Bronchial epithelial cell (primary cell): ENCODE results near the gene PCSK9. TPM values are rescaled to one million over a fixed set of nuclear protein-coding genes. Genes with fewer than 3 reads are reported as not detected.
A peak's percentile ranks its signal among the peaks of the same experiment; 100 is the strongest.

Experiments used
- DNase-seq: peaks from one replicate; pipeline ENCODE4 v3.0.0-alpha.2; 2010; ENCODE audit warnings: low read depth
- FAIRE-seq: peaks from 2 replicates; lab custom pipeline; 2011; peaks lifted over from hg19 to GRCh38; lab: Jason Lieb, UNC
- H3K27me3 ChIP-seq: 2 replicates; pipeline ENCODE4 v1.5.1; 2011; ENCODE audit warnings: low read length; ENCODE audit not compliant: control insufficient read depth, insufficient read depth
- H3K36me3 ChIP-seq: 2 replicates; pipeline ENCODE4 v1.5.1; 2011; ENCODE audit warnings: low read length; ENCODE audit not compliant: control insufficient read depth, insufficient read depth
- H3K4me3 ChIP-seq: 2 replicates; pipeline ENCODE4 v1.5.1; 2011; ENCODE audit warnings: mild to moderate bottlenecking, low read depth, low read length, control low read depth
- total RNA-seq: library from RNA; depleted of rRNA; stranded (reverse); fragments of >200 nt; gene quantifications from 2 replicates; pipeline ENCODE4 v1.2.1, GENCODE V29; 2014
- TF ChIP-seq, protein P1 (sequence below): IDR thresholded peaks from 2 replicates; pipeline ENCODE4 v1.5.1; 2011; ENCODE audit warnings: mild to moderate bottlenecking, moderate library complexity, low read length, control low read depth, inconsistent platforms; ENCODE audit not compliant: insufficient read depth, severe bottlenecking

Gene PCSK9
- total RNA-seq, 1 donor from 2014 or later: 11.3 TPM

- no peak overlapping the region for H3K4me3 ChIP-seq
- TF ChIP-seq, protein P1, sequence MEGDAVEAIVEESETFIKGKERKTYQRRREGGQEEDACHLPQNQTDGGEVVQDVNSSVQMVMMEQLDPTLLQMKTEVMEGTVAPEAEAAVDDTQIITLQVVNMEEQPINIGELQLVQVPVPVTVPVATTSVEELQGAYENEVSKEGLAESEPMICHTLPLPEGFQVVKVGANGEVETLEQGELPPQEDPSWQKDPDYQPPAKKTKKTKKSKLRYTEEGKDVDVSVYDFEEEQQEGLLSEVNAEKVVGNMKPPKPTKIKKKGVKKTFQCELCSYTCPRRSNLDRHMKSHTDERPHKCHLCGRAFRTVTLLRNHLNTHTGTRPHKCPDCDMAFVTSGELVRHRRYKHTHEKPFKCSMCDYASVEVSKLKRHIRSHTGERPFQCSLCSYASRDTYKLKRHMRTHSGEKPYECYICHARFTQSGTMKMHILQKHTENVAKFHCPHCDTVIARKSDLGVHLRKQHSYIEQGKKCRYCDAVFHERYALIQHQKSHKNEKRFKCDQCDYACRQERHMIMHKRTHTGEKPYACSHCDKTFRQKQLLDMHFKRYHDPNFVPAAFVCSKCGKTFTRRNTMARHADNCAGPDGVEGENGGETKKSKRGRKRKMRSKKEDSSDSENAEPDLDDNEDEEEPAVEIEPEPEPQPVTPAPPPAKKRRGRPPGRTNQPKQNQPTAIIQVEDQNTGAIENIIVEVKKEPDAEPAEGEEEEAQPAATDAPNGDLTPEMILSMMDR: no peak
- DNase-seq: no peak
- no peaks in the 10 kb centered on the region for H3K36me3 ChIP-seq
- peak; percentile 99 for FAIRE-seq
- H3K27me3 ChIP-seq: peaks cover 1% of the 10 kb centered on the region
These were observed 36.7 kb upstream of the PCSK9 start for GRCh38 chr1:55002686-55003085.

DNA sequence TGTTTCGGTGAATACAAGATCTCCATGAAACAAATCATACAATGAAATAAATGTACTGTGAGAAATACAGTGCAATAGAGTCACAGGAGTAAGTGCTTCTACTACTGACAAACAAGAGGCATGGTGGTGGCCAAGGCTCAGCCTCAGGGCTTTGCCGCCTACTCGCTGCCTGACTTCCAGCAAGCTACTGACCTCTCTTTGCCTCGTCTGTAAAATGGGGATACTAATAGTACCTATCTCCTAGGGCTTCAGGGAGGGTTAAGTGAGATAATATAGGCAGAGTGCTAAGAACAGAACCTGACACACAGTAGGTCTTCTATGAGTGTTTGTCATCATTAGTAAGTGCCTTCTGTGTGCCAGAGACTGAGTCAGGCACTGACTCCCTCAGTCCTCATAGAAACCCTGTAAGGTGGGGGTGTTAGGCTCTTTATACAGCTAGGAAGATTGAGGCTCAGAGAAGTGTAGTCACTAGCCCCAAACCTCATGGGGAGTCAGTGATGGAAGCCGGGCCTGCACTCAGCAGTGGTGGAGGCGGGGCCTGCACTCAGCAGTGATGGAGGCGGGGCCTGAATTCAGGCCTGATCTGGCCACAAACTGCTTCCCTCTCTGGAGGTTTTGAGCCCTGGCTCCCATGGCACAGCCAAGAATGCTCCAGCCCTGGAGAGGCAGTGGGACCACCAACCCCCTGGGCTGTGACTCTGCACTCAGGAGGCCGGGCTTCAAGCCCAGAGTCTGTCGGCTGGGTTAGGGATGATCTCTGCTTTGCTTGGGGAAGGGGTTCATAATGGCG lies 33.8 kb upstream of the PCSK9 start:
- Histone ChIP-seq H3K27me3 (peaks cover 1% of the 10 kb centered on the region), H3K36me3 (no peaks in the 10 kb centered on the region), H3K4me3 (no peak overlapping the region)
- TF ChIP-seq, protein P1: no peak
- no peak for DNase-seq
- no peak for FAIRE-seq

DNA sequence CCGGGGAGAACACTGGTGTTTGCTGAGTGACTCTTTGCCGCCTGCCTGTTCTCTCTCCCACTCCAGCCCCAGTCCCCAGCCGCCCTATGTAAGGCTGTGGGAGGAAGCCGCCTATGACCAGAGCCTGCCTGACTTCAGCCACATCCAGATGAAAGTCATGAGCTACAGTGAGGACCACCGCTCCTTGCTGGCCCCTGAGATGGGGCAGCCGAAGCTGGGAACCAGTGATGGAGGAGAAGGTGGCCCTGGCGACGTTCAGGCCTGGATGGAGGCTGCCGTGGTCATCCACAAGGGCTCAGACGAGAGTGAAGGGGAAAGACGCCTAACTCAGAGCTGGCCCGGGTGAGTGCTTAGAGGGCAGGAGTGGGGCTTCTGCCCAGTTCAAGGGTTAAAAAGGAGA lies 32.4 kb upstream of the PCSK9 start:
- Histone ChIP-seq H3K4me3 (no peak overlapping the region), H3K27me3 (peaks cover 1% of the 10 kb centered on the region), H3K36me3 (no peaks in the 10 kb centered on the region)
- TF ChIP-seq, protein P1: no peak
- FAIRE-seq (no peak), DNase-seq (no peak)

DNA sequence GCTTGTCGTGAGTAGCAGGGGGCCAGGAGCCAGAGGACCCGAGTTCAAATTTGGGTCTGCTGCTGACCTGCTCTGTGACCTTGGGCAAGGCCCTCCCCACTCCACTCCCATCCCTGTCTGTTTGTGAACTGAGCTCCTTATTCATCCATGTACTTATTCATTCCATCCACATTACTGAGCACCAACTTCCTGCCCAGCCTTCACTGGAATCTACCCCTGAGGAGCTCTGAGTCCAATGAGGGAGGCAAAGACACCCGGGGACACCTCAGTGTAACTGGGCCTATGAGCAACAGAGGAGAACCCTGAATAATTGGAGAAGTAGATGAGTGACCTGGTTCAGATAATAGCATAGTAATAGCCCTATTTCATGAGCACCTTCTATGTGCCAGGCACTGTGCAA lies 31.7 kb upstream of the PCSK9 start:
- FAIRE-seq: peak; percentile 94
- TF ChIP-seq, protein P1: no peak
- no peaks in the 10 kb centered on the region for H3K36me3 ChIP-seq
- no peaks in the 10 kb centered on the region for H3K27me3 ChIP-seq
- H3K4me3 ChIP-seq: no peak overlapping the region
- DNase-seq: peak; percentile 86

- no peaks in the 10 kb centered on the region for H3K27me3 ChIP-seq
- H3K4me3 ChIP-seq: no peak overlapping the region
- no peak for FAIRE-seq
- DNase-seq: no peak
- TF ChIP-seq, protein P1: no peak
- no peaks in the 10 kb centered on the region for H3K36me3 ChIP-seq
These were observed 29.0 kb upstream of the PCSK9 start for GRCh38 chr1:55010194-55010886.
